Psoas muscle (tissue), 8 donors: ENCODE measurements around the gene ZNF212. TPM values are rescaled to one million over a fixed set of nuclear protein-coding genes. Genes with fewer than 3 reads are reported as not detected.
"Not testable (repeated sequence)": the region's sequence is repeated elsewhere in the genome, so short reads cannot be mapped to it uniquely, and the experiment has no call there.

Experiments
- ATAC-seq, 4 donors: fragments of 200-7000 bp; cut with Tn5 transposase; one replicate each; pipeline ENCODE4 v1.9.1; 2020; ENCODE audit warnings: moderate library complexity in 3 of 4, mild to moderate bottlenecking in 2 of 4
- DNase-seq, 2 donors: peaks; one replicate each; pipeline ENCODE4 v3.0.0-alpha.2; 2020
- H3K27ac ChIP-seq: fragments of 200-600 bp; one replicate; pipeline ENCODE4 v1.8.0; 2022
- H3K27me3 ChIP-seq, 3 donors: fragments of 200-600 bp in 1 of 3; one replicate each; pipeline versions ENCODE4 v1.6.1 to v1.8.0; 2013 to 2022; ENCODE audit warnings: low read length in 2 of 3, mild to moderate bottlenecking in 2 of 3, moderate library complexity in 1 of 3; ENCODE audit not compliant: insufficient read depth in 3 of 3
- H3K36me3 ChIP-seq, 2 donors: fragments of 200-600 bp in 1 of 2; one replicate each; pipeline versions ENCODE4 v1.6.1 to v1.8.0; 2013 to 2022; ENCODE audit warnings: low read depth in 1 of 2, mild to moderate bottlenecking in 1 of 2, moderate library complexity in 1 of 2; ENCODE audit not compliant: insufficient read depth in 1 of 2
- H3K4me1 ChIP-seq: fragments of 200-600 bp; one replicate; pipeline ENCODE4 v1.8.0; 2022
- H3K4me3 ChIP-seq: fragments of 200-600 bp; one replicate; pipeline ENCODE4 v1.8.0; 2022; ENCODE audit warnings: mild to moderate bottlenecking
- H3K9me3 ChIP-seq: fragments of 200-600 bp; one replicate; pipeline ENCODE4 v1.8.0; 2022
- CTCF ChIP-seq: fragments of 200-600 bp; IDR thresholded peaks from one replicate; pipeline ENCODE4 v1.8.0; 2022; ENCODE audit warnings: antibody characterized with exemption
- WGBS, 3 donors: extraction: QIAGEN DNeasy Blood & Tissue Kit; methylation state at CpG; one replicate each; pipeline versions ENCODE4 v1.1.6 to v1.1.7; 2013; 5-methylcytosine and 5-hydroxymethylcytosine counted together
- intact Hi-C, 2 donors: fragments of 100-400 bp; cut with DNase I; formaldehyde crosslinking; loops; one replicate each; pipeline versions ENCODE4 v1.11.0 to v1.14.2; 2022
- polyA plus RNA-seq, 3 donors: library from polyadenylated mRNA; stranded (reverse); fragments of 200-250 nt; gene quantifications; one replicate each; pipeline ENCODE4 v1.2.3, GENCODE V29; 2013
- total RNA-seq, 4 donors: library from RNA; stranded (reverse); fragmentation: NEBNext Ultra II Directional in 2 of 4; extraction: Animal tissue kit (Norgen Biotek cat#: 25700) in 2 of 4; gene quantifications; one replicate each; pipeline versions ENCODE4 v1.2.1 to v1.2.4, GENCODE V29; 2021 to 2023
- donor health status: healthy with polysubstance abuse.
- donor health status: DM: no; HTN: no; CAD: no; lungs with moderate emphysema.
- donor health status: Bipolar disorder and iron deficiency.
- donor health status: healthy.
- donor health status: DM: yes; HTN: yes; CAD: no.
- donor health status: DM: no; HTN: no; CAD: no.
- donor health status: DM: no; HTN: no; CAD: no.
- donor health status: DM: yes; HTN: yes; CAD: no.

ZNF212 gene
- total and polyA plus RNA-seq, 7 donors = 3.1 to 6.4 (median 4.3) TPM

DNA sequence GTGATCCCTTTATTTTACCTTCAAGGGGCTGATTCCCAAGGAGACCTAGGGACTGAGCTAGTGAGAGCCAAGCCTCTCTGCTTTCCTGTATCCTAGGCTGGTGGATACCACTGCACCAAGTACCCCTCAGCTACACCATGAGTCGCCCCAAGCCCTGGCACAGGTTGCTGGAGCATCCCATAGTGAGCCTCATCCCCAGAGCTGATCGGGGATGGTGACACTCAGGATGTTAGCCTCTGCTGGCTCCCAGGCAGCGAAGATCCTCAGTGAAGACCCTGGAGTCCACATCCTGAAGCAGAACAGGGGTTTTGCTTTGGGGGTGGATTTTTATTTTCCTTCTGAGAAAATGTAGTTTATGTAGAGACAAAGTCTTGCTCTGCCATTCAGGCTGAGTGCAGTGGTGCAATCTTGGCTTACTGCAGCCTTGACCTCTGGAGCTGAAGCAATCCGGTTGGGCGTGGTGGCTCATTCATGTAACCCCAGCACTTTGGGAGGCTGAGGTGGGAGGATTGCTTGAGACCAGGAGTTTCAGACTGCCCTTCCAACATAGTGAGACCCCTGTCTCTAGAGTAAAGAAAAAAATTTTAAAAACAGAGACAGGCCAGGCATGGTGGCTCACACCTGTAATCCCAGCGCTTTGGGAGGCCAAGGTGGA is 12.5 kb upstream of the ZNF212 start:
- intact Hi-C loops = no loop called here
- Histone ChIP-seq H3K27me3 (no peaks in the 10 kb centered on the region), H3K27ac (no peak overlapping the region), H3K4me1 (no peaks in the 10 kb centered on the region), H3K9me3 (no peaks in the 10 kb centered on the region), H3K4me3 (no peak overlapping the region), H3K36me3 (peaks cover 0 to 40% of the 10 kb centered on the region in 2 donors)
- no peak for TF ChIP-seq CTCF
- DNase-seq = peak in 1 of 2 donors; percentile 15
- 72 to 91% (median 82%) methylated on average over 6 of the region's 6 CpGs for WGBS, 3 donors
- no peak for ATAC-seq

DNA sequence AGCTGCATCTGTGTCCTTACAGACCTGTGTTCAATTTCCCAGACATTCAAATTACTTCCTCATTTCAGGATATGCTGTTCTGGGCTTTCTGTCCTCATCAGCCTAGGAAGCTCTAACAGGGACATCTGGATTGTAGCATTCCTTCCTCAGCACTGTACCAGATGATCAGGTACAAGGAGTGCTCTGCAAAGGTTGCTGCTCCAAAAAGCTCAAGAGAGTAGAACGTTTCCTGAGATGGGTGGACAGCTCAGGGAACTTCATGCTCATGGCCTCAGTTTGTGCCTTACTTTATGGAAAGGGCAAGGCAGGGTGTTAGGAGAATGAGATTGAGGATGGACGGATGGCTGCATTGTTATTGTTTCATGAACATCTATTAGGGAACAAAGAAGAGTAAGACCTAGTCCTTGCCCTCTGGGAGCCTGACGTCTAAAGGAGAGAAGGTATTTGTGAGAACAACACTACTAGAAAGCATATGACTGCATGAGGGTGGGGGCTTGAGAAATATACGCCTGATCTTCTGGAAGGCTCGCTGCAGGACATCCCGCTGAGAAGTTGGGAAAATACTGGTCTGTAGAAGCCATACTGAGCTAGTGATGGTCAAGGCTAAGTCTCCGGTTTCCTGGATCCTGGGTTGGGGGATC is 10.5 kb upstream of the ZNF212 start:
- H3K27me3 ChIP-seq = no peaks in the 10 kb centered on the region
- H3K9me3 ChIP-seq = no peaks in the 10 kb centered on the region
- DNase-seq = peak in 1 of 2 donors; percentile 3
- H3K36me3 ChIP-seq = peaks cover 0 to 23% of the 10 kb centered on the region in 2 donors
- ATAC-seq = peak in 2 of 4 donors; percentile 29 to 32
- H3K4me3 ChIP-seq = no peak overlapping the region
- no peaks in the 10 kb centered on the region for H3K4me1 ChIP-seq
- intact Hi-C loops = no loop called here
- no peak for TF ChIP-seq CTCF
- no peak overlapping the region for H3K27ac ChIP-seq
- 56 to 61% (median 60%) methylated on average over 7 of the region's 7 CpGs for WGBS, 3 donors

DNA sequence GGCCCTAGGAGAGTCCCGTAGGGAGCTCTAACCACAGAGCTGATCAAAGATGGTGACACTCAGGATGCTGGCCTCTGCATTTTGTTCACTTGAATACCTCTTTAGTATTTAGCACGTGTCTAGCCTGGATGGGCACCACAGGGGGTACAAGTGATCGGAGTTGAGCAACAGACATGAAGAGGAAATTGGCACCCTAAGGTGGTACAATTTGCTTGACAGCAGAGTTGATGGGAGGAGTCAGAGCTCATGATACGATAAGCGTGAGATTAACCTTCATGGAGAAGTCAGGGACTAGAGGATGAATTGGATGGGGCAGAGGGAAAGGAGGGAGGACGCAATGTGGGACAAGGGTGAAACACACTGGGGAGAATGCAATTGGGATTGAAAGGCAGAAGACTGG is 9.9 kb upstream of the ZNF212 start:
- Histone ChIP-seq H3K9me3 (no peaks in the 10 kb centered on the region), H3K4me1 (no peaks in the 10 kb centered on the region), H3K36me3 (peaks cover 0 to 17% of the 10 kb centered on the region in 2 donors), H3K4me3 (no peak overlapping the region), H3K27ac (no peak overlapping the region), H3K27me3 (no peaks in the 10 kb centered on the region)
- DNase-seq (no peak), ATAC-seq (peak in 2 of 4 donors; percentile 31 to 32)
- intact Hi-C loops = no loop called here
- 59 to 64% (median 60%) methylated on average over 6 of the region's 6 CpGs for WGBS, 3 donors
- TF ChIP-seq CTCF = no peak

- H3K27me3 ChIP-seq = peaks cover 0 to 2% (median 0%) of the 10 kb centered on the region in 3 donors
- WGBS, 3 donors = 68 to 79% (median 74%) methylated on average over 2 of the region's 2 CpGs
- no peak for DNase-seq
- no peak for TF ChIP-seq CTCF
- H3K4me1 ChIP-seq = no peaks in the 10 kb centered on the region
- no peak overlapping the region for H3K27ac ChIP-seq
- H3K9me3 ChIP-seq = no peaks in the 10 kb centered on the region
- intact Hi-C loops = loop anchor here in 1 of 2 donors (10.0 kb wide), 1 partner anchor 78 kb away; no protein-coding TSS in a partner anchor
- no peaks in the 10 kb centered on the region for H3K36me3 ChIP-seq
- no peak for ATAC-seq
- H3K4me3 ChIP-seq = no peak overlapping the region
These were observed 7.1 kb upstream of the ZNF212 start for GRCh38 chr7:149232362-149232761.

DNA sequence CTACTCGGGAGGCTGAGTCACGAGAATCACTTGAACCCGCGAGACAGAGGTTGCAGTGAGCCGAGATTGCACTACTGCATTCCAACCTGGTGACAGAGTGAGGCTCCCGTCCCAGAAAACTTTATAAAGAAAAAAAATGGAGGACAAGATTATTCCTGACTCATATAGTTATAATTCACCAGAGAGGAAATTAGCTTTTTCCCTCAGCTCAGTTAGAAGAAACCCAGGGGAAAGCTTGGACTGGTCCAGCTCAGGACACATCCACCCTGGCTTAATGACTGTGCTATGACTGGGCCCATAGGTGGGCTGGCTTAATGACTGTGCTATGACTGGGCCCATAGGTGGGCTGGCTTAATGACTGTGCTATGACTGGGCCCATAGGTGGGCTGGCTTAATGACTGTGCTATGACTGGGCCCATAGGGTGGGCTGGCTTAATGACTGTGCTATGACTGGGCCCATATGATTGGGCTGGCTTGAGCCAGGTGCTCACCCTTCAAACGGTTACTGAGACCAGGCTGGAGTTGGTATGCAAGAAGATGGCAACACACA is 5.7 kb upstream of the ZNF212 start:
- H3K36me3 ChIP-seq, H3K9me3 ChIP-seq, H3K27ac ChIP-seq, H3K4me3 ChIP-seq, ATAC-seq, H3K4me1 ChIP-seq, DNase-seq, H3K27me3 ChIP-seq: not testable (repeated sequence)
- intact Hi-C loops = loop anchor here in 1 of 2 donors (10.0 kb wide), 1 partner anchor 79 kb away; no protein-coding TSS in a partner anchor
- 69 to 78% (median 77%) methylated on average over 7 of the region's 7 CpGs for WGBS, 3 donors
